HCT116 (cell line): ENCODE data around the gene KDM3B. TPM values are rescaled to one million over a fixed set of nuclear protein-coding genes. Genes with fewer than 3 reads are reported as not detected.

Experiments used
- ATAC-seq: fragments of 200-7000 bp; cut with Tn5 transposase; 2 replicates; pipeline ENCODE4 v1.9.1; 2020; ENCODE audit warnings: mild to moderate bottlenecking, moderate library complexity
- BruUV-seq: library from RNA; stranded (reverse); fragments of 400-500 nt; replicated peaks from 2 replicates; lab custom pipeline; 2021; lab: Mats Ljungman, UMichigan
- CTCF ChIA-PET: fragments of 300-600 bp; sonication (Branson Sonifier 250); formaldehyde crosslinking; loops from one replicate; lab custom pipeline; 2021; ENCODE audit warnings: antibody characterized with exemption; lab: Charles Lee
- POLR2A ChIA-PET: fragments of 300-600, 350-600 bp; sonication (Branson Sonifier 250); formaldehyde crosslinking; loops from one replicate; lab custom pipeline; 2021; ENCODE audit warnings: antibody characterized with exemption; lab: Charles Lee
- RAD21 ChIA-PET, 2 experiments: fragments of 300-600 bp; sonication (Branson Sonifier 250); formaldehyde crosslinking; loops; one replicate each; lab custom pipeline; 2023; ENCODE audit warnings: low total read pairs in 2 of 2; ENCODE audit not compliant: uncharacterized antibody in 2 of 2, unreplicated experiment in 2 of 2, low non-redundant PET in 1 of 2; lab: Charles Lee
- DNase-seq: peaks from one replicate; pipeline ENCODE4 v3.0.0-alpha.2; 2010; ENCODE audit warnings: low read depth, low spot score
- H2AFZ ChIP-seq: fragments of 200-600 bp; shearing (Covaris generic), sonication (generic); 2 replicates; pipeline ENCODE4 v1.6.1; 2017; ENCODE audit warnings: low read depth, mixed run types, mixed read lengths, antibody characterized with exemption, low read length; ENCODE audit not compliant: poor library complexity, severe bottlenecking
- H3K27ac ChIP-seq: 2 replicates; pipeline ENCODE4 v1.5.1; 2012; ENCODE audit warnings: low read depth, low read length
- H3K27me3 ChIP-seq: fragments of 200-600 bp; sonication (generic); 2 replicates; pipeline ENCODE4 v1.6.1; 2016; ENCODE audit warnings: mixed run types, low read length, mixed read lengths; ENCODE audit not compliant: insufficient read depth
- H3K36me3 ChIP-seq, 2 experiments: fragments of 200-500 bp in 1 of 2; fragments of 200-600 bp in 1 of 2; sonication (Bioruptor generic) in 1 of 2; sonication (generic) in 1 of 2; 2 replicates each; pipeline versions ENCODE4 v1.5.1 to v1.6.1; 2014 to 2016; ENCODE audit warnings: low read length in 2 of 2, inconsistent platforms in 1 of 2, mixed read lengths in 1 of 2, mixed run types in 1 of 2; ENCODE audit not compliant: insufficient read depth in 2 of 2, control insufficient read depth in 1 of 2
- H3K4me1 ChIP-seq, 2 experiments: fragments of 200-600 bp in 1 of 2; sonication (generic) in 1 of 2; 2 replicates each; pipeline versions ENCODE4 v1.5.1 to v1.6.1; 2012 to 2017; ENCODE audit warnings: low read length in 2 of 2, inconsistent platforms in 1 of 2, mild to moderate bottlenecking in 1 of 2, mixed read lengths in 1 of 2, mixed run types in 1 of 2, moderate library complexity in 1 of 2; ENCODE audit not compliant: insufficient read depth in 2 of 2, control insufficient read depth in 1 of 2
- H3K4me2 ChIP-seq: fragments of 200-600 bp; sonication (generic); 2 replicates; pipeline ENCODE4 v1.6.1; 2017; ENCODE audit warnings: mixed run types, low read length, mixed read lengths
- H3K4me3 ChIP-seq, 2 experiments: fragments of 200-600 bp in 1 of 2; sonication (generic) in 1 of 2; replicated peaks in 1 of 2; 2 replicates each; pipeline ENCODE4 v1.5.1; 2011 to 2016; ENCODE audit warnings: low read length in 2 of 2, control low read depth in 1 of 2, low read depth in 1 of 2, mild to moderate bottlenecking in 1 of 2, mixed read lengths in 1 of 2, mixed run types in 1 of 2
- H3K79me2 ChIP-seq: fragments of 200-600 bp; sonication (generic); 2 replicates; pipeline ENCODE4 v1.6.1; 2017; ENCODE audit warnings: mild to moderate bottlenecking, mixed run types, low read length, moderate library complexity, mixed read lengths; ENCODE audit not compliant: insufficient read depth
- H3K9ac ChIP-seq: fragments of 200-600 bp; sonication (generic); 2 replicates; pipeline ENCODE4 v1.6.1; 2016; ENCODE audit warnings: low read length, mixed read lengths
- H3K9me2 ChIP-seq: fragments of 200-600 bp; sonication (generic), shearing (Covaris generic); 2 replicates; pipeline ENCODE4 v1.6.1; 2017; ENCODE audit warnings: mixed run types, mild to moderate bottlenecking, moderate library complexity; ENCODE audit not compliant: insufficient read depth
- H3K9me3 ChIP-seq, 2 experiments: fragments of 200-500 bp in 1 of 2; fragments of 200-600 bp in 1 of 2; sonication (Bioruptor generic) in 1 of 2; sonication (generic) in 1 of 2; 2 replicates each; pipeline ENCODE4 v1.6.1; 2014 to 2017; ENCODE audit warnings: low read length in 2 of 2, mixed read lengths in 2 of 2, inconsistent platforms in 1 of 2, low read depth in 1 of 2, mild to moderate bottlenecking in 1 of 2, mixed run types in 1 of 2, moderate library complexity in 1 of 2; ENCODE audit not compliant: control insufficient read depth in 1 of 2, insufficient read depth in 1 of 2
- H4K20me1 ChIP-seq: fragments of 200-600 bp; sonication (generic), shearing (Covaris generic); 2 replicates; pipeline ENCODE4 v1.6.1; 2017; ENCODE audit warnings: mixed run types, mild to moderate bottlenecking, moderate library complexity; ENCODE audit not compliant: insufficient read depth
- ATF3 ChIP-seq: IDR thresholded peaks from 2 replicates; pipeline ENCODE4 v1.6.1; 2012
- CEBPB ChIP-seq: IDR thresholded peaks from 2 replicates; pipeline ENCODE4 v1.6.1; 2012; ENCODE audit warnings: low read depth
- EZH2phosphoT487 ChIP-seq: fragments of 200-600 bp; IDR thresholded peaks from 2 replicates; pipeline ENCODE4 v1.6.1; 2018; ENCODE audit warnings: antibody characterized with exemption, borderline replicate concordance
- POLR2A ChIP-seq: IDR thresholded peaks from 2 replicates; pipeline ENCODE4 v1.7.0; 2011; ENCODE audit warnings: borderline replicate concordance; ENCODE audit not compliant: insufficient read depth, insufficient read length; ENCODE audit errors: extremely low read depth
- RAD21 ChIP-seq: IDR thresholded peaks from 2 replicates; pipeline ENCODE4 v1.6.1; 2012; ENCODE audit warnings: low read depth, mild to moderate bottlenecking
- SIN3A ChIP-seq: IDR thresholded peaks from 2 replicates; pipeline ENCODE4 v1.6.1; 2012; ENCODE audit warnings: low read depth
- SP1 ChIP-seq: IDR thresholded peaks from 2 replicates; pipeline ENCODE4 v1.6.1; 2012; ENCODE audit warnings: low read depth
- YY1 ChIP-seq: IDR thresholded peaks from 2 replicates; pipeline ENCODE4 v1.6.1; 2011; ENCODE audit warnings: low read length, low read depth, moderate library complexity, mild to moderate bottlenecking; ENCODE audit not compliant: insufficient replicate concordance; ENCODE audit errors: extremely low read depth
- intact Hi-C: fragments of 100-400 bp; cut with micrococcal nuclease; formaldehyde crosslinking; loops from 2 replicates; pipeline ENCODE4 v1.10.0; 2022
- total RNA-seq: library from RNA; stranded (reverse); gene quantifications from one replicate; pipeline ENCODE4 v1.2.1, GENCODE V29; 2021; ENCODE audit not compliant: unreplicated experiment
- TF ChIP-seq, protein P1 (sequence below), 3 experiments: fragments of 200-600 bp in 1 of 3; sonication (generic) in 1 of 3; IDR thresholded peaks in 2 of 3; conservative IDR thresholded peaks in 1 of 3; 2 replicates each; pipeline ENCODE4 v1.5.1; 2012 to 2017; ENCODE audit warnings: low read depth in 2 of 3, low read length in 2 of 3, antibody characterized with exemption in 1 of 3, borderline replicate concordance in 1 of 3, control low read depth in 1 of 3, mild to moderate bottlenecking in 1 of 3, mixed read lengths in 1 of 3, mixed run types in 1 of 3, moderate library complexity in 1 of 3; ENCODE audit not compliant: insufficient read depth in 1 of 3
- TF ChIP-seq, protein P2 (sequence below): IDR thresholded peaks from 2 replicates; pipeline ENCODE4 v1.6.1; 2012
- TF ChIP-seq, protein P3 (sequence below): IDR thresholded peaks from 2 replicates; pipeline ENCODE4 v1.6.1; 2011; ENCODE audit warnings: mild to moderate bottlenecking, low read length, moderate library complexity; ENCODE audit not compliant: insufficient replicate concordance; ENCODE audit errors: extremely low read depth

The KDM3B gene
- total RNA-seq, 1 experiment from 2014 or later, result 65.1 TPM

- Histone ChIP-seq H3K4me2 (peak overlapping the region; percentile 81), H2AFZ (no peak overlapping the region), H3K79me2 (peaks cover 55% of the 10 kb centered on the region), H3K27ac (peak overlapping the region; percentile 90), H3K27me3 (no peaks in the 10 kb centered on the region), H3K4me1 (peaks cover 0 to 13% of the 10 kb centered on the region in 2 experiments; a peak in 2 of 4 replicates), H4K20me1 (0 out of 2 replicates have a peak, but pooled peaks cover 4% of the 10 kb centered on the region), H3K9ac (peak overlapping the region; percentile 95), H3K4me3 (peak overlapping the region; percentile 83 to 98), H3K9me2 (no peaks in the 10 kb centered on the region), H3K9me3 (peaks cover 0 to 18% of the 10 kb centered on the region in 2 experiments; a peak in 2 of 4 replicates), H3K36me3 (peaks cover 3% of the 10 kb centered on the region in 2 experiments; a peak in 2 of 4 replicates)
- TF ChIP-seq SP1, result no peak
- no peak for TF ChIP-seq YY1
- TF ChIP-seq, protein P1, sequence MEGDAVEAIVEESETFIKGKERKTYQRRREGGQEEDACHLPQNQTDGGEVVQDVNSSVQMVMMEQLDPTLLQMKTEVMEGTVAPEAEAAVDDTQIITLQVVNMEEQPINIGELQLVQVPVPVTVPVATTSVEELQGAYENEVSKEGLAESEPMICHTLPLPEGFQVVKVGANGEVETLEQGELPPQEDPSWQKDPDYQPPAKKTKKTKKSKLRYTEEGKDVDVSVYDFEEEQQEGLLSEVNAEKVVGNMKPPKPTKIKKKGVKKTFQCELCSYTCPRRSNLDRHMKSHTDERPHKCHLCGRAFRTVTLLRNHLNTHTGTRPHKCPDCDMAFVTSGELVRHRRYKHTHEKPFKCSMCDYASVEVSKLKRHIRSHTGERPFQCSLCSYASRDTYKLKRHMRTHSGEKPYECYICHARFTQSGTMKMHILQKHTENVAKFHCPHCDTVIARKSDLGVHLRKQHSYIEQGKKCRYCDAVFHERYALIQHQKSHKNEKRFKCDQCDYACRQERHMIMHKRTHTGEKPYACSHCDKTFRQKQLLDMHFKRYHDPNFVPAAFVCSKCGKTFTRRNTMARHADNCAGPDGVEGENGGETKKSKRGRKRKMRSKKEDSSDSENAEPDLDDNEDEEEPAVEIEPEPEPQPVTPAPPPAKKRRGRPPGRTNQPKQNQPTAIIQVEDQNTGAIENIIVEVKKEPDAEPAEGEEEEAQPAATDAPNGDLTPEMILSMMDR (IDR thresholded peaks at IDR 0.05 in 2 of 3, conservative IDR thresholded peaks at IDR 0.05 in 1 of 3; ENCODE audit: borderline replicate concordance in 1 of 3, insufficient read depth in 1 of 3, low read depth in 2 of 3, low read length in 2 of 3), result no peak
- TF ChIP-seq SIN3A, result no peak
- no peak for TF ChIP-seq EZH2phosphoT487
- TF ChIP-seq, protein P2, sequence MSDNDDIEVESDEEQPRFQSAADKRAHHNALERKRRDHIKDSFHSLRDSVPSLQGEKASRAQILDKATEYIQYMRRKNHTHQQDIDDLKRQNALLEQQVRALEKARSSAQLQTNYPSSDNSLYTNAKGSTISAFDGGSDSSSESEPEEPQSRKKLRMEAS, result no peak
- no peak for TF ChIP-seq CEBPB
- no peak for TF ChIP-seq ATF3
- TF ChIP-seq POLR2A, result no peak
- TF ChIP-seq, protein P3, sequence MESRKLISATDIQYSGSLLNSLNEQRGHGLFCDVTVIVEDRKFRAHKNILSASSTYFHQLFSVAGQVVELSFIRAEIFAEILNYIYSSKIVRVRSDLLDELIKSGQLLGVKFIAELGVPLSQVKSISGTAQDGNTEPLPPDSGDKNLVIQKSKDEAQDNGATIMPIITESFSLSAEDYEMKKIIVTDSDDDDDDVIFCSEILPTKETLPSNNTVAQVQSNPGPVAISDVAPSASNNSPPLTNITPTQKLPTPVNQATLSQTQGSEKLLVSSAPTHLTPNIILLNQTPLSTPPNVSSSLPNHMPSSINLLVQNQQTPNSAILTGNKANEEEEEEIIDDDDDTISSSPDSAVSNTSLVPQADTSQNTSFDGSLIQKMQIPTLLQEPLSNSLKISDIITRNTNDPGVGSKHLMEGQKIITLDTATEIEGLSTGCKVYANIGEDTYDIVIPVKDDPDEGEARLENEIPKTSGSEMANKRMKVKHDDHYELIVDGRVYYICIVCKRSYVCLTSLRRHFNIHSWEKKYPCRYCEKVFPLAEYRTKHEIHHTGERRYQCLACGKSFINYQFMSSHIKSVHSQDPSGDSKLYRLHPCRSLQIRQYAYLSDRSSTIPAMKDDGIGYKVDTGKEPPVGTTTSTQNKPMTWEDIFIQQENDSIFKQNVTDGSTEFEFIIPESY, result no peak
- TF ChIP-seq RAD21, result no peak
- DNase-seq, result no peak
- POLR2A ChIA-PET, result interaction anchor here (0.7 to 7.0 kb wide), 6 partner anchors 11 to 141 kb away, joined by 3 to 59 read pairs (median 4); partner anchors contain the start of genes CDC23, CDC25C and FAM53C
- BruUV-seq, result no TSS peak
- intact Hi-C loops, result loop anchor here (5.0 kb wide), 1 partner anchor 176 kb away; the partner anchor contains the start of genes BRD8 and KIF20A
- CTCF ChIA-PET, result interaction anchor here (0.6 to 4.6 kb wide), 12 partner anchors 8 to 270 kb away, joined by 3 to 40 read pairs (median 4); partner anchors contain the start of genes CDC25C, FAM53C and KIF20A
- no peak for ATAC-seq
- RAD21 ChIA-PET, result no interaction called here
Measured at GRCh38 chr5:138353560-138354080, 1.1 kb downstream of the KDM3B start.
